Upper lobe of left lung (tissue), 4 donors: ENCODE data around the gene SORCS1.

Experiments used
- POLR2A ChIP-seq, 4 donors: fragments of 450-650 bp; IDR thresholded peaks; one replicate each; pipeline ENCODE4 v1.5.1; 2016 to 2017; ENCODE audit warnings: antibody characterized with exemption in 4 of 4, mild to moderate bottlenecking in 2 of 4
- TF ChIP-seq, protein P1 (sequence below), 6 experiments: fragments of 450-650 bp in 4 of 6; fragments of 200-600 bp in 2 of 6; sonication (generic) in 2 of 6; IDR thresholded peaks; one replicate each; pipeline ENCODE4 v1.5.1; 2016 to 2019; ENCODE audit warnings: antibody characterized with exemption in 6 of 6

DNA sequence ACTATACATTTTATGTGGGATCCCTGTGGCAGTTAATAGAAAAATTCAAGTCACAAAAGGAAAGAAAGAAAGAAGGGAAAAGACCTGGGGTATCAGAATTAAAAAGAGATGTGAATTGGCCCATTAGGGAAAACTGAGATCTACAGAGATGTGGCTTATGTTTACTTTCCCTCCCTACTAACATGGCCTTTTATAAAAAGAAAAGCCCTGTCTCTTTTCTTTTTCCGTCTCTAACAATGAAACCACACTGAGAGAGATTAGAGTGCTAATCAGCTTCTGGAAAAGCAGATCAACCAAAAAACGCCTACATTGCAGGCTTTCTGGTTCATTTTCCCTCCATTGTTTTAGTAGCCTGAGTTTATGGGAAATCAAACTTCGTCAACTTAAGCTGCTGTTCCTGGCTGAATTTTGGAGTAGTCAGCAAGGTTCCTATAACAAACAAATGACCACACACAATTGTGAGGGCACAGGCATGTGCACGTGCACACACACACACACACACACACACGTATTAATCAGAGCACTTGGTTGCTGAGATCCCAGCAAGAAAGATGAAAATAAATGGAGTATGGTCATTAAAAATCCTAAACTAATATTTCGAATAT, 235.1 kb downstream of the SORCS1 start:
- TF ChIP-seq POLR2A (IDR thresholded peaks at IDR 0.05): no peak
- TF ChIP-seq, protein P1, sequence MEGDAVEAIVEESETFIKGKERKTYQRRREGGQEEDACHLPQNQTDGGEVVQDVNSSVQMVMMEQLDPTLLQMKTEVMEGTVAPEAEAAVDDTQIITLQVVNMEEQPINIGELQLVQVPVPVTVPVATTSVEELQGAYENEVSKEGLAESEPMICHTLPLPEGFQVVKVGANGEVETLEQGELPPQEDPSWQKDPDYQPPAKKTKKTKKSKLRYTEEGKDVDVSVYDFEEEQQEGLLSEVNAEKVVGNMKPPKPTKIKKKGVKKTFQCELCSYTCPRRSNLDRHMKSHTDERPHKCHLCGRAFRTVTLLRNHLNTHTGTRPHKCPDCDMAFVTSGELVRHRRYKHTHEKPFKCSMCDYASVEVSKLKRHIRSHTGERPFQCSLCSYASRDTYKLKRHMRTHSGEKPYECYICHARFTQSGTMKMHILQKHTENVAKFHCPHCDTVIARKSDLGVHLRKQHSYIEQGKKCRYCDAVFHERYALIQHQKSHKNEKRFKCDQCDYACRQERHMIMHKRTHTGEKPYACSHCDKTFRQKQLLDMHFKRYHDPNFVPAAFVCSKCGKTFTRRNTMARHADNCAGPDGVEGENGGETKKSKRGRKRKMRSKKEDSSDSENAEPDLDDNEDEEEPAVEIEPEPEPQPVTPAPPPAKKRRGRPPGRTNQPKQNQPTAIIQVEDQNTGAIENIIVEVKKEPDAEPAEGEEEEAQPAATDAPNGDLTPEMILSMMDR (IDR thresholded peaks at IDR 0.05): no peak
